KMS-11 (cell line): ENCODE measurements around the gene FBLN1.

Source experiments
- H2AFZ ChIP-seq: fragments of 200-600 bp; sonication (generic); 2 replicates; pipeline ENCODE4 v1.6.1; 2016; ENCODE audit warnings: antibody characterized with exemption, mixed run types, low read depth
- H3K27ac ChIP-seq: fragments of 200-600 bp; sonication (generic); 2 replicates; pipeline ENCODE4 v1.6.1; 2016; ENCODE audit warnings: mild to moderate bottlenecking, mixed run types
- H3K27me3 ChIP-seq: fragments of 200-600 bp; sonication (generic); 2 replicates; pipeline ENCODE4 v1.6.1; 2017; ENCODE audit warnings: mild to moderate bottlenecking, low read depth, mixed run types, moderate library complexity; ENCODE audit not compliant: insufficient read depth
- H3K36me3 ChIP-seq: fragments of 200-600 bp; sonication (generic); 2 replicates; pipeline ENCODE4 v1.6.1; 2017; ENCODE audit warnings: mild to moderate bottlenecking, mixed run types; ENCODE audit not compliant: insufficient read depth
- H3K4me1 ChIP-seq: fragments of 200-600 bp; sonication (generic); 2 replicates; pipeline ENCODE4 v1.6.1; 2016; ENCODE audit warnings: mild to moderate bottlenecking, low read depth, mixed run types; ENCODE audit not compliant: poor library complexity, severe bottlenecking
- H3K4me2 ChIP-seq: fragments of 200-600 bp; sonication (generic); 2 replicates; pipeline ENCODE4 v1.7.0; 2016; ENCODE audit warnings: mild to moderate bottlenecking, mixed run types
- H3K4me3 ChIP-seq: fragments of 200-600 bp; sonication (generic); IDR thresholded peaks from 2 replicates; pipeline ENCODE4 v1.6.1; 2017; ENCODE audit warnings: low read depth, low read length, mixed read lengths; ENCODE audit not compliant: insufficient read depth
- H3K79me2 ChIP-seq: fragments of 200-600 bp; sonication (generic); 2 replicates; pipeline ENCODE4 v1.6.1; 2016; ENCODE audit warnings: low read depth, mixed run types; ENCODE audit not compliant: insufficient read depth
- H3K9ac ChIP-seq: fragments of 200-600 bp; sonication (generic); 2 replicates; pipeline ENCODE4 v1.6.1; 2016; ENCODE audit warnings: mild to moderate bottlenecking, mixed run types
- H4K20me1 ChIP-seq: fragments of 200-600 bp; sonication (generic); 2 replicates; pipeline ENCODE4 v1.6.1; 2016; ENCODE audit warnings: mild to moderate bottlenecking, mixed run types; ENCODE audit not compliant: insufficient read depth
- TF ChIP-seq, protein P1 (sequence below): fragments of 200-600 bp; sonication (generic); conservative IDR thresholded peaks from 2 replicates; pipeline ENCODE4 v1.6.1; 2017; ENCODE audit warnings: low read depth, mild to moderate bottlenecking, antibody characterized with exemption, low read length, moderate library complexity, mixed read lengths

Gene FBLN1

DNA sequence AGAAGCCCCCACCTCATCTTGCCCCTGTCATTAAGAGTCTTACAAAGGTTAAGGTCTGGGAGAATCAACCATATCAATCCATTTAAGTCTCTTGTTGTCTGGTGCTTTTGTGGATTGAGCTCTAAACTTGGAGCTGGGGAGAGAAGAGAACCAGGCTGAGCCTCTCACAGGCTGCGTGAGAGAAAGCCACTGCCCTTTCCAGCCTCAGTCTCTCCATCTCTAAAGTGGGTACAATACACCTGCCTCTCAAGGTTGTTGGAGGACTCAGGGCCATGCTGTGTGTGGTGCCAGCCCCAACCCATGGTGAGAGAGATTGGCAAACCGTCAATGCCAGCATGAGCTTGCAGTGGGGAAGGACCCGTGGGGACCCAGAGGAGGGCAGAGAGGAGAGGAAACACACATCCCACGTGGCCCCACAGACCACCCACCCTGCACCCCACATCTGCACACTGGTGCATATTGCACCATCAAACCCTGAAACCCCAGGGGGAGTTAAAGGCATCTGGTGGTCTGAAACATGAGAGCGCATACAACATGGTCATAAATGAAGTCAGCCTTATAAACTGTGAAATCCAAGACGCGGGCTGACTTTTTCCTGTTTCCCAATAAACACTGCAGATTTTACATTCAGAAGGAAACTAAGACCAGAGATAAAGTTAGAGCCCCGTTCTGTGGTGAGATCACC is 27.5 kb upstream of the FBLN1 start:
- no peaks in the 10 kb centered on the region for H3K4me1 ChIP-seq
- TF ChIP-seq, protein P1, sequence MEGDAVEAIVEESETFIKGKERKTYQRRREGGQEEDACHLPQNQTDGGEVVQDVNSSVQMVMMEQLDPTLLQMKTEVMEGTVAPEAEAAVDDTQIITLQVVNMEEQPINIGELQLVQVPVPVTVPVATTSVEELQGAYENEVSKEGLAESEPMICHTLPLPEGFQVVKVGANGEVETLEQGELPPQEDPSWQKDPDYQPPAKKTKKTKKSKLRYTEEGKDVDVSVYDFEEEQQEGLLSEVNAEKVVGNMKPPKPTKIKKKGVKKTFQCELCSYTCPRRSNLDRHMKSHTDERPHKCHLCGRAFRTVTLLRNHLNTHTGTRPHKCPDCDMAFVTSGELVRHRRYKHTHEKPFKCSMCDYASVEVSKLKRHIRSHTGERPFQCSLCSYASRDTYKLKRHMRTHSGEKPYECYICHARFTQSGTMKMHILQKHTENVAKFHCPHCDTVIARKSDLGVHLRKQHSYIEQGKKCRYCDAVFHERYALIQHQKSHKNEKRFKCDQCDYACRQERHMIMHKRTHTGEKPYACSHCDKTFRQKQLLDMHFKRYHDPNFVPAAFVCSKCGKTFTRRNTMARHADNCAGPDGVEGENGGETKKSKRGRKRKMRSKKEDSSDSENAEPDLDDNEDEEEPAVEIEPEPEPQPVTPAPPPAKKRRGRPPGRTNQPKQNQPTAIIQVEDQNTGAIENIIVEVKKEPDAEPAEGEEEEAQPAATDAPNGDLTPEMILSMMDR: no peak
- H3K4me2 ChIP-seq: no peak overlapping the region
- no peak overlapping the region for H3K27ac ChIP-seq
- no peaks in the 10 kb centered on the region for H3K79me2 ChIP-seq
- no peak overlapping the region for H2AFZ ChIP-seq
- H3K27me3 ChIP-seq: peaks cover 40% of the 10 kb centered on the region
- no peak overlapping the region for H3K4me3 ChIP-seq
- H4K20me1 ChIP-seq: no peaks in the 10 kb centered on the region
- H3K9ac ChIP-seq: no peak overlapping the region
- no peaks in the 10 kb centered on the region for H3K36me3 ChIP-seq

- H3K79me2 ChIP-seq: no peaks in the 10 kb centered on the region
- H3K9ac ChIP-seq: no peak overlapping the region
- H3K4me1 ChIP-seq: no peaks in the 10 kb centered on the region
- no peaks in the 10 kb centered on the region for H4K20me1 ChIP-seq
- no peak overlapping the region for H3K4me2 ChIP-seq
- no peak overlapping the region for H2AFZ ChIP-seq
- no peaks in the 10 kb centered on the region for H3K36me3 ChIP-seq
- TF ChIP-seq, protein P1: no peak
- H3K27ac ChIP-seq: no peak overlapping the region
- H3K27me3 ChIP-seq: peaks cover 38% of the 10 kb centered on the region
- H3K4me3 ChIP-seq: no peak overlapping the region
Measured at GRCh38 chr22:45475851-45476514, 26.7 kb upstream of the FBLN1 start.

DNA sequence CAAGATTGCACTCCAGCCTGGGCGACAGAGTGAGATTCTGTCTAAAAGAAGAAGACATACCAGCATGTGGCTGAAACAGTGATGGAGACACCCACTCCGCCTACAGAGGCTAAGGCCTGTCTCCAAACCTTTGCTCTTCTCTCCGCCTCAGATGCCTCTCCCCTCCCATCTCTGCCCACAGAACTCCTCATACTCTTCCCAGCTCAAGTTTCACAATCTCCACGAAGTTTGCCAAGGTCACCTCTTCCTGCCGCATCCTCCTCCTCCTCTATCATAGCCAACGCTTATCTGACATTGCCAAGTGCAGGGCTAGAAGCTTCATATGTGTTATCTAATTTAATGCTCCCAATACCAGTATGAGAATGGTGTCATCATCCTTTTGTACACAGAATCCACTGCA is 25.9 kb upstream of the FBLN1 start:
- Histone ChIP-seq H3K4me1 (no peaks in the 10 kb centered on the region), H3K4me2 (no peak overlapping the region), H3K79me2 (no peaks in the 10 kb centered on the region), H3K36me3 (no peaks in the 10 kb centered on the region), H4K20me1 (no peaks in the 10 kb centered on the region), H3K9ac (no peak overlapping the region), H3K27me3 (peaks cover 38% of the 10 kb centered on the region), H3K27ac (no peak overlapping the region), H3K4me3 (no peak overlapping the region), H2AFZ (no peak overlapping the region)
- TF ChIP-seq, protein P1: no peak

DNA sequence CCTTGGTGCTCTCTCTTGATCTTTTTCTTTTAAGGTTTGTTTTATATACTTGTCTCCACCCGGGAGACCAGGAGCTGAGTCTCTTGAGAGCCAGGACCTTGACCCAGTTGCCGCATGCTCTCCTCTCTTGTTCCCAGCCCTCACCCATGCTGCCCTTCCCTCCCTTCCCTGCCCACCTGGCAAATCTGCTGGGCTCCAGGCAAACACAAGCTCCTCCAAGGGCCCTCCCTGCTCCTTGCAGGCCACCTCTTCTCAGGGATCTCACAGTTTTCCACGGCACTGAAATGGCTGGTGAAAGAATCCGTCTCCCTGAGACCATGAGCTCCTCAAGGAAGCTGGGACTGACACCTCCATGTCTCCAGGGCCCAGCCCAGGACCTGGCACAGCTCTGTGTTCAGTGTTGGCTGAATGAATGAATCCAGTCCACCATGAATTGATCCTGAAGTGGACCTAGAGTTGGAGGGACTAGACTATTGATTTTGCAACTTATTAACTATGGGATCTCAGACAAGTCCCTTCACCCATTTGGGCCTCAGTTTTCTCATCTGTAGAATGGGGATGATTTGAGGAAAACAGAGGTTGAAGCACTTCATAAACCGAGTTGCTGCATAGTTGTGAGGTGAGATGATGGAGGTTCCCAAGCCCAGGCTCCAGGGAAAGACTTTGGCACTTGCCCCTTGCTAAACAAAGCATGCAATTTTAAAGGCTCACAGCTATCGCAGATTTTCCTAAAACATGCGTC is 25.1 kb upstream of the FBLN1 start:
- no peaks in the 10 kb centered on the region for H4K20me1 ChIP-seq
- peaks cover 36% of the 10 kb centered on the region for H3K27me3 ChIP-seq
- TF ChIP-seq, protein P1: no peak
- no peak overlapping the region for H3K9ac ChIP-seq
- no peak overlapping the region for H3K4me3 ChIP-seq
- no peak overlapping the region for H3K27ac ChIP-seq
- H3K79me2 ChIP-seq: no peaks in the 10 kb centered on the region
- H2AFZ ChIP-seq: no peak overlapping the region
- H3K4me1 ChIP-seq: no peaks in the 10 kb centered on the region
- no peak overlapping the region for H3K4me2 ChIP-seq
- no peaks in the 10 kb centered on the region for H3K36me3 ChIP-seq
